Smooth muscle cell (in vitro differentiated cells): Measurements from ENCODE around the gene TRIM77. TPM values are rescaled to one million over a fixed set of nuclear protein-coding genes. Genes with fewer than 3 reads are reported as not detected.
"Not testable (repeated sequence)": the region's sequence is repeated elsewhere in the genome, so short reads cannot be mapped to it uniquely, and the experiment has no call there.

Experiments
- DNase-seq: peaks from one replicate; lab custom pipeline; 2025; ENCODE audit not compliant: unreplicated experiment; lab: John Stamatoyannopoulos, UW
- H2AFZ ChIP-seq: fragments of 200-600 bp; sonication (generic); 2 replicates; pipeline ENCODE4 v1.6.0; 2016; ENCODE audit warnings: antibody characterized with exemption, low read depth, mild to moderate bottlenecking
- H3F3A ChIP-seq: fragments of 200-600 bp; sonication (generic); 2 replicates; pipeline ENCODE4 v1.6.0; 2017; ENCODE audit warnings: antibody characterized with exemption, low read depth
- H3K27ac ChIP-seq: fragments of 200-600 bp; sonication (generic); 2 replicates; pipeline ENCODE4 v1.5.1; 2016; ENCODE audit warnings: low read depth, mild to moderate bottlenecking
- H3K27me3 ChIP-seq: fragments of 200-600 bp; sonication (generic); 2 replicates; pipeline ENCODE4 v1.6.1; 2016; ENCODE audit warnings: low read depth, mild to moderate bottlenecking
- H3K36me3 ChIP-seq: fragments of 200-600 bp; sonication (generic); 2 replicates; pipeline ENCODE4 v1.5.1; 2016; ENCODE audit warnings: low read depth
- H3K4me1 ChIP-seq: fragments of 200-600 bp; sonication (generic); 2 replicates; pipeline ENCODE4 v1.5.1; 2016; ENCODE audit warnings: low read depth
- H3K4me2 ChIP-seq: fragments of 200-600 bp; sonication (generic); 2 replicates; pipeline ENCODE4 v1.6.0; 2016; ENCODE audit warnings: mild to moderate bottlenecking
- H3K4me3 ChIP-seq: fragments of 200-600 bp; sonication (generic); 2 replicates; pipeline ENCODE4 v1.5.1; 2016; ENCODE audit warnings: mild to moderate bottlenecking
- H3K79me2 ChIP-seq: fragments of 200-600 bp; sonication (generic); 2 replicates; pipeline ENCODE4 v1.6.0; 2016; ENCODE audit warnings: low read depth, mild to moderate bottlenecking
- H3K9ac ChIP-seq: fragments of 200-600 bp; sonication (generic); 2 replicates; pipeline ENCODE4 v1.6.0; 2016; ENCODE audit warnings: low read depth
- H3K9me3 ChIP-seq: fragments of 200-600 bp; sonication (generic); replicated peaks from 2 replicates; pipeline ENCODE4 v1.5.1; 2016; ENCODE audit warnings: low read depth
- H4K20me1 ChIP-seq: fragments of 200-600 bp; sonication (generic); 2 replicates; pipeline ENCODE4 v1.6.0; 2016; ENCODE audit warnings: low read depth
- CTCF ChIP-seq: fragments of 200-600 bp; sonication (generic); IDR thresholded peaks from 2 replicates; pipeline ENCODE4 v1.5.1; 2017; ENCODE audit warnings: borderline replicate concordance, mild to moderate bottlenecking, antibody characterized with exemption; ENCODE audit not compliant: insufficient read depth, poor library complexity, severe bottlenecking
- WGBS: methylation state at CpG from one replicate; pipeline ENCODE4 v1.1.7; 2016; ENCODE audit warnings: low lambda C conversion rate; 5-methylcytosine and 5-hydroxymethylcytosine counted together
- polyA plus RNA-seq: library from polyadenylated mRNA; unstranded; fragments of >200 nt; fragmentation: Nextera tagmentation; extraction: Ambion mirVana; gene quantifications from 2 replicates; pipeline ENCODE4 v1.2.1, GENCODE V29; 2016
- total RNA-seq: library from RNA; depleted of rRNA; stranded (reverse); fragments of >200 nt; gene quantifications from 2 replicates; pipeline ENCODE4 v1.2.3, GENCODE V29; 2014

The TRIM77 gene
- total and polyA plus RNA-seq, 2 experiments from 2014 or later: not detected

- not testable (repeated sequence) for H2AFZ ChIP-seq, H3K4me1 ChIP-seq, H3K4me2 ChIP-seq, H3K27me3 ChIP-seq, H3F3A ChIP-seq, DNase-seq, H3K9me3 ChIP-seq, H3K4me3 ChIP-seq, H3K36me3 ChIP-seq, H3K79me2 ChIP-seq, H4K20me1 ChIP-seq, H3K27ac ChIP-seq, H3K9ac ChIP-seq
- TF ChIP-seq CTCF: peak; percentile 39
- WGBS: 74% methylated on average over 2 of the region's 2 CpGs
These were observed 34.7 kb upstream of the TRIM77 start for GRCh38 chr11:89675383-89675782.

- 78% methylated on average over 4 of the region's 4 CpGs for WGBS
- H3K9me3 ChIP-seq: not testable (repeated sequence)
These were observed 34.2 kb upstream of the TRIM77 start for GRCh38 chr11:89675948-89676347.

GRCh38 chr11:89707080-89707479, 3.0 kb upstream of the TRIM77 start:
- DNase-seq, H3K36me3 ChIP-seq, H3K4me2 ChIP-seq, H2AFZ ChIP-seq, H3K9me3 ChIP-seq, H3F3A ChIP-seq, H4K20me1 ChIP-seq, H3K4me1 ChIP-seq, H3K27ac ChIP-seq, H3K27me3 ChIP-seq, H3K79me2 ChIP-seq, H3K4me3 ChIP-seq, H3K9ac ChIP-seq: not testable (repeated sequence)
- WGBS: 69% methylated on average over 4 of the region's 4 CpGs

More at GRCh38 chr11:89675948-89676347, 34.2 kb upstream of the TRIM77 start:
- not testable (repeated sequence) for H4K20me1 ChIP-seq, DNase-seq, H3K4me3 ChIP-seq, H3K27me3 ChIP-seq, H3K79me2 ChIP-seq, H2AFZ ChIP-seq, H3K27ac ChIP-seq, H3K4me1 ChIP-seq, H3K4me2 ChIP-seq, H3K9ac ChIP-seq, H3K36me3 ChIP-seq, H3F3A ChIP-seq

- H3F3A ChIP-seq, H3K27ac ChIP-seq, H3K4me1 ChIP-seq, H2AFZ ChIP-seq, H3K9me3 ChIP-seq, H3K4me3 ChIP-seq, H3K36me3 ChIP-seq, DNase-seq, H3K79me2 ChIP-seq, H3K27me3 ChIP-seq, H4K20me1 ChIP-seq, H3K4me2 ChIP-seq, H3K9ac ChIP-seq: not testable (repeated sequence)
- 70% methylated on average over 2 of the region's 2 CpGs for WGBS
These were observed 14.9 kb downstream of the TRIM77 start for GRCh38 chr11:89724866-89725498.

- not testable (repeated sequence) for H3K9me3 ChIP-seq, H4K20me1 ChIP-seq, H3K9ac ChIP-seq, H3F3A ChIP-seq, H2AFZ ChIP-seq, H3K27me3 ChIP-seq, H3K4me1 ChIP-seq, H3K27ac ChIP-seq, H3K36me3 ChIP-seq, H3K4me2 ChIP-seq, H3K4me3 ChIP-seq, DNase-seq, H3K79me2 ChIP-seq
- 93% methylated on average over 20 of the region's 23 CpGs for whole genome bisulfite sequencing
These were observed 20.1 kb downstream of the TRIM77 start for GRCh38 chr11:89730215-89730614.
